Ovary (tissue), 9 donors: ENCODE results near the gene UBE2C. TPM values are rescaled to one million over a fixed set of nuclear protein-coding genes. Genes with fewer than 3 reads are reported as not detected.

ENCODE experiments used
- DNase-seq, 5 donors: peaks; one replicate each; pipeline ENCODE4 v3.0.0-alpha.2; 2019 to 2020
- H3K27ac ChIP-seq, 2 donors: fragments of 200-600 bp; one replicate each; pipeline versions ENCODE4 v1.5.1 to v1.8.0; 2019 to 2022
- H3K27me3 ChIP-seq: fragments of 200-600 bp; one replicate; pipeline ENCODE4 v1.8.0; 2022
- H3K36me3 ChIP-seq: fragments of 200-600 bp; sonication (generic); one replicate; pipeline ENCODE4 v1.5.1; 2019
- H3K4me1 ChIP-seq: one replicate; pipeline ENCODE4 v1.8.1; 2013; ENCODE audit warnings: mild to moderate bottlenecking, moderate library complexity; ENCODE audit not compliant: insufficient read depth
- H3K4me3 ChIP-seq: fragments of 200-600 bp; sonication (generic); one replicate; pipeline ENCODE4 v1.5.1; 2017
- H3K9me3 ChIP-seq, 2 donors: fragments of 200-600 bp in 1 of 2; sonication (generic) in 1 of 2; one replicate each; pipeline versions ENCODE4 v1.5.1 to v1.8.1; 2013 to 2019; ENCODE audit warnings: mild to moderate bottlenecking in 1 of 2, moderate library complexity in 1 of 2
- EP300 ChIP-seq: sonication (generic); formaldehyde crosslinking; IDR thresholded peaks from one replicate; pipeline ENCODE4 v1.6.1; 2017; ENCODE audit warnings: antibody characterized with exemption
- POLR2A ChIP-seq: fragments of 450-650 bp; IDR thresholded peaks from one replicate; pipeline ENCODE4 v1.6.1; 2017; ENCODE audit warnings: antibody characterized with exemption, mild to moderate bottlenecking, moderate library complexity
- WGBS, 3 donors: extraction: QIAGEN DNeasy Blood & Tissue Kit in 1 of 3; methylation state at CpG; one replicate each; pipeline versions ENCODE4 v1.1.5 to v1.1.7; 2013 to 2017; 5-methylcytosine and 5-hydroxymethylcytosine counted together
- intact Hi-C, 4 donors: fragments of 100-400 bp; cut with DNase I; formaldehyde crosslinking; loops; one replicate each; pipeline versions ENCODE4 v1.11.0 to v1.15.1; 2022 to 2023
- polyA plus RNA-seq, 2 donors: library from polyadenylated mRNA; stranded (reverse); fragments of 200-250 nt in 1 of 2; fragments of 350-450 nt in 1 of 2; fragmentation: Illumina TruSeq in 1 of 2; extraction: RNeasy Lipid Tissue Mini Kit (QIAGEN cat#74804) in 1 of 2; gene quantifications; one replicate each; pipeline ENCODE4 v1.2.3, GENCODE V29; 2013 to 2014
- total RNA-seq, 7 donors: library from RNA; depleted of rRNA in 2 of 7; stranded (reverse); fragments of >200 nt in 2 of 7; fragmentation: NEBNext Ultra II Directional in 3 of 7; extraction: Animal tissue kit (Norgen Biotek cat#: 25700) in 3 of 7; gene quantifications; one replicate each; pipeline versions ENCODE4 v1.1.0 to v1.2.4, GENCODE V29; 2016 to 2023
- TF ChIP-seq, protein P1 (sequence below), 3 donors: fragments of 450-650 bp in 2 of 3; fragments of 200-600 bp in 1 of 3; IDR thresholded peaks; one replicate each; pipeline versions ENCODE4 v1.5.1 to v1.8.0; 2016 to 2022; ENCODE audit warnings: antibody characterized with exemption in 3 of 3, mild to moderate bottlenecking in 1 of 3
- donor health status: DM: no; HTN: no; CAD: no; lungs with moderate emphysema.
- donor health status: DM: no; HTN: no; CAD: no.
- donor health status: Bipolar disorder and iron deficiency.
- donor health status: DM: yes; HTN: yes; CAD: no.
- donor health status: DM: no; HTN: no; CAD: no.
- donor health status: DM: yes; HTN: yes; CAD: no.

UBE2C gene
- total and polyA plus RNA-seq, 9 donors = 0.69 to 5.6 (median 1.6) TPM; not detected in 3

- H3K36me3 ChIP-seq = no peaks in the 10 kb centered on the region
- no peaks in the 10 kb centered on the region for H3K27me3 ChIP-seq
- H3K27ac ChIP-seq = peak overlapping the region in 1 of 2 donors; percentile 97
- intact Hi-C loops = no loop called here
- H3K4me1 ChIP-seq = peaks cover 22% of the 10 kb centered on the region
- H3K9me3 ChIP-seq = no peaks in the 10 kb centered on the region
- DNase-seq = no peak
- no peak for TF ChIP-seq POLR2A
- no peak for TF ChIP-seq EP300
- H3K4me3 ChIP-seq = peak overlapping the region; percentile 66
- 29 to 38% (median 32%) methylated on average over 3 of the region's 3 CpGs for WGBS, 3 donors
These were observed 22.9 kb downstream of the UBE2C start for GRCh38 chr20:45835329-45835765.

GRCh38 chr20:45835825-45836224 lies 23.4 kb downstream of the UBE2C start:
- H3K36me3 ChIP-seq = no peaks in the 10 kb centered on the region
- H3K27ac ChIP-seq = peak overlapping the region in 1 of 2 donors; percentile 97
- peak in 1 of 5 donors; percentile 63 for DNase-seq
- 60 to 64% (median 62%) methylated on average over 5 of the region's 5 CpGs for WGBS, 3 donors
- no peaks in the 10 kb centered on the region for H3K27me3 ChIP-seq
- H3K9me3 ChIP-seq = no peaks in the 10 kb centered on the region
- peaks cover 22% of the 10 kb centered on the region for H3K4me1 ChIP-seq
- intact Hi-C loops = loop anchor here in 1 of 4 donors (1.0 kb wide), 1 partner anchor 98 kb away; the partner anchor contains the start of gene PCIF1
- H3K4me3 ChIP-seq = peak overlapping the region; percentile 66
- TF ChIP-seq EP300 (no peak), POLR2A (no peak)

DNA sequence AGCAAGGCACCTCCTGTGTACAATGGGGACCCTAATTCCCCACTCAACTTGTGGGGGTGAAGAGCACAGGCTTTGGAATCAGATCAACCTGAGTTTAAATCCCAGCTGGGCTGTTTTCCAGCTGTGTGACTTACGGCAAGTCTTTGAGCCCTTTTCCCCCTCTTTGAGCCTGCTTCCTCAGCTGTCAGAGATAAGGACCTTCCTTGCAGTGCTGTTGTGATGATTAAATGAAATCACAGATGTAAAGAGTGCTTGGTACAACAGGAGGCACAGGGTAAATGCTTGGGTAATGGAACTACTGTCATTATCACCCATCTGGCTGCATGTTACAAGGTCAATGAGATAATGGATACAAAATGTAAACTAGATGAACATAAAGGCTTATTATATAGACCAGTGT lies 24.4 kb downstream of the UBE2C start:
- Histone ChIP-seq H3K27me3 (no peaks in the 10 kb centered on the region), H3K4me3 (no peak overlapping the region), H3K27ac (no peak overlapping the region), H3K36me3 (no peaks in the 10 kb centered on the region), H3K4me1 (peaks cover 23% of the 10 kb centered on the region), H3K9me3 (no peaks in the 10 kb centered on the region)
- 5 to 14% (median 9%) methylated on average over 1 of the region's 1 CpG for WGBS, 3 donors
- intact Hi-C loops = loop anchor here in 1 of 4 donors (1.0 kb wide), 1 partner anchor 97 kb away; the partner anchor contains the start of gene PCIF1
- DNase-seq = no peak
- TF ChIP-seq POLR2A = no peak
- TF ChIP-seq EP300 = no peak
- TF ChIP-seq, protein P1, sequence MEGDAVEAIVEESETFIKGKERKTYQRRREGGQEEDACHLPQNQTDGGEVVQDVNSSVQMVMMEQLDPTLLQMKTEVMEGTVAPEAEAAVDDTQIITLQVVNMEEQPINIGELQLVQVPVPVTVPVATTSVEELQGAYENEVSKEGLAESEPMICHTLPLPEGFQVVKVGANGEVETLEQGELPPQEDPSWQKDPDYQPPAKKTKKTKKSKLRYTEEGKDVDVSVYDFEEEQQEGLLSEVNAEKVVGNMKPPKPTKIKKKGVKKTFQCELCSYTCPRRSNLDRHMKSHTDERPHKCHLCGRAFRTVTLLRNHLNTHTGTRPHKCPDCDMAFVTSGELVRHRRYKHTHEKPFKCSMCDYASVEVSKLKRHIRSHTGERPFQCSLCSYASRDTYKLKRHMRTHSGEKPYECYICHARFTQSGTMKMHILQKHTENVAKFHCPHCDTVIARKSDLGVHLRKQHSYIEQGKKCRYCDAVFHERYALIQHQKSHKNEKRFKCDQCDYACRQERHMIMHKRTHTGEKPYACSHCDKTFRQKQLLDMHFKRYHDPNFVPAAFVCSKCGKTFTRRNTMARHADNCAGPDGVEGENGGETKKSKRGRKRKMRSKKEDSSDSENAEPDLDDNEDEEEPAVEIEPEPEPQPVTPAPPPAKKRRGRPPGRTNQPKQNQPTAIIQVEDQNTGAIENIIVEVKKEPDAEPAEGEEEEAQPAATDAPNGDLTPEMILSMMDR (IDR thresholded peaks at IDR 0.05) = no peak

- no peaks in the 10 kb centered on the region for H3K36me3 ChIP-seq
- no peaks in the 10 kb centered on the region for H3K9me3 ChIP-seq
- WGBS, 3 donors = 82 to 86% (median 84%) methylated on average over 18 to 25 of the region's 25 CpGs
- peak in 1 of 5 donors; percentile 47 for DNase-seq
- H3K4me1 ChIP-seq = peaks cover 12% of the 10 kb centered on the region
- TF ChIP-seq POLR2A = no peak
- no peak for TF ChIP-seq EP300
- TF ChIP-seq, protein P1 (IDR thresholded peaks at IDR 0.05) = no peak
- intact Hi-C loops = loop anchor here in 1 of 4 donors (5.0 kb wide), 1 partner anchor 47 kb away; the partner anchor contains the start of gene SPATA25
- no peak overlapping the region for H3K4me3 ChIP-seq
- no peaks in the 10 kb centered on the region for H3K27me3 ChIP-seq
- H3K27ac ChIP-seq = no peak overlapping the region
These were observed 28.3 kb downstream of the UBE2C start for GRCh38 chr20:45840700-45841198.

- WGBS, 3 donors = 85 to 93% (median 88%) methylated on average over 10 of the region's 10 CpGs
- Histone ChIP-seq H3K27ac (peak overlapping the region; percentile 28 to 62), H3K36me3 (no peaks in the 10 kb centered on the region)
These were observed 29.1 kb downstream of the UBE2C start for GRCh38 chr20:45841407-45842129.

More at GRCh38 chr20:45841407-45842129, 29.1 kb downstream of the UBE2C start:
- no peaks in the 10 kb centered on the region for H3K9me3 ChIP-seq
- peaks cover 9% of the 10 kb centered on the region for H3K4me1 ChIP-seq
- no peaks in the 10 kb centered on the region for H3K27me3 ChIP-seq
- intact Hi-C loops = loop anchor here in 1 of 4 donors (5.0 kb wide), 1 partner anchor 46 kb away; the partner anchor contains the start of gene SPATA25
- peak in 1 of 5 donors; percentile 52 for DNase-seq
- no peak overlapping the region for H3K4me3 ChIP-seq
- no peak for TF ChIP-seq EP300
- TF ChIP-seq, protein P1 (IDR thresholded peaks at IDR 0.05) = no peak
